GM21825 (cell line): ENCODE measurements around the gene CPA4.
A peak's percentile ranks its signal among the peaks of the same experiment; 100 is the strongest.
"Not testable (repeated sequence)": the region's sequence is repeated elsewhere in the genome, so short reads cannot be mapped to it uniquely, and the experiment has no call there.

Experiments used
- ATAC-seq: cut with Tn5 transposase; IDR thresholded peaks from one replicate; pipeline ENCODE4 v1.9.1; 2021; ENCODE audit warnings: mild to moderate bottlenecking, moderate library complexity; ENCODE audit not compliant: unreplicated experiment

CPA4 gene

GRCh38 chr7:130292682-130293257 lies at the start of gene CPA4:
Gene CPA4, plus strand, starts transcription at chr7:130293161. Its CDS starts 20 bp downstream, at chr7:130293181.
- ATAC-seq = peak; percentile 47

GRCh38 chr7:130243486-130243885 lies 49.5 kb upstream of the CPA4 start:
- ATAC-seq = not testable (repeated sequence)

- ATAC-seq = not testable (repeated sequence)
Measured at GRCh38 chr7:130246491-130246890, 46.5 kb upstream of the CPA4 start.

GRCh38 chr7:130248842-130249241 lies 44.1 kb upstream of the CPA4 start:
- ATAC-seq = not testable (repeated sequence)

- not testable (repeated sequence) for ATAC-seq
Measured at GRCh38 chr7:130249626-130250025, 43.3 kb upstream of the CPA4 start.

- no peak for ATAC-seq
Measured at GRCh38 chr7:130254555-130254954, 38.4 kb upstream of the CPA4 start.

GRCh38 chr7:130256704-130257103 lies 36.3 kb upstream of the CPA4 start:
- no peak for ATAC-seq

GRCh38 chr7:130258494-130259078 lies 34.4 kb upstream of the CPA4 start:
- no peak for ATAC-seq

- no peak for ATAC-seq
Measured at GRCh38 chr7:130262448-130262847, 30.5 kb upstream of the CPA4 start.

- no peak for ATAC-seq
Measured at GRCh38 chr7:130263130-130263529, 29.8 kb upstream of the CPA4 start.

GRCh38 chr7:130266258-130266960 lies 26.6 kb upstream of the CPA4 start, which contains the start of gene CPA2:
Gene CPA2, plus strand, starts transcription at chr7:130266863. Its CDS starts 19 bp downstream, at chr7:130266882.
- ATAC-seq = no peak

- no peak for ATAC-seq
Measured at GRCh38 chr7:130266961-130267321, 26.0 kb upstream of the CPA4 start.

- no peak for ATAC-seq
Measured at GRCh38 chr7:130268463-130269317, 24.3 kb upstream of the CPA4 start.

GRCh38 chr7:130269318-130269694 lies 23.7 kb upstream of the CPA4 start:
- no peak for ATAC-seq

- no peak for ATAC-seq
Measured at GRCh38 chr7:130270947-130271800, 21.8 kb upstream of the CPA4 start.

GRCh38 chr7:130272381-130273080 lies 20.4 kb upstream of the CPA4 start:
- ATAC-seq = no peak

GRCh38 chr7:130273081-130273932 lies 19.7 kb upstream of the CPA4 start:
- ATAC-seq = no peak

GRCh38 chr7:130273933-130274255 lies 19.1 kb upstream of the CPA4 start:
- ATAC-seq = no peak

- ATAC-seq = no peak
Measured at GRCh38 chr7:130274296-130274695, 18.7 kb upstream of the CPA4 start.
